Tibial nerve (tissue), 4 donors: ENCODE results near the gene LPAR6.

ENCODE experiments used
- EP300 ChIP-seq, 2 donors: sonication (generic); formaldehyde crosslinking; IDR thresholded peaks; one replicate each; pipeline ENCODE4 v1.6.1; 2017; ENCODE audit warnings: antibody characterized with exemption in 2 of 2, mild to moderate bottlenecking in 1 of 2
- TF ChIP-seq, protein P1 (sequence below), 5 experiments: fragments of 200-600 bp in 3 of 5; fragments of 450-650 bp in 2 of 5; sonication (generic) in 3 of 5; IDR thresholded peaks; one replicate each; pipeline ENCODE4 v1.5.1; 2016 to 2019; ENCODE audit warnings: antibody characterized with exemption in 5 of 5, mild to moderate bottlenecking in 3 of 5, moderate library complexity in 2 of 5

DNA sequence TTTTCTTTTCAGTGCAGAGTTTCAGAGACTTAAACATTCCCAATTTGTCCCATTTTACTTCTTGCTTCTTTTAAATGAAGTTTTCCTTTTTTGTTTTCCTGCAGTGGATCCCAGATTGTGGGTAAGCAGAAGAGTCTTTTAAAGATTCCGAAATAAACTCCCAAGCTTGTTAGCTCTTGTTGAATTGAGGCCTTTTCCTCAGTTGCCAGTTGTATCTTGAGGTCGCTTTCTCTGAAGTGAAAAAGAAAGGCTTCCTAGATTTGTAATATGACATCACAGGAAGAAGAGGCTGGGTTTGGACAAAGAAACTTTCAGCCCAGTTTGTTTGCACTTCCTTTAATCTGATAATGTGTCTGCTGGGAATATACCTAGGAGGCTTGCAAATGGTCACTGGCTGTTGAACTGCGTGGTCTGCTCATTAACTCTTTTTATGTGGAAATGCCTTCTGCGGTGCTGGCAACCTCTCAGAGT, at the start of gene LPAR6:
- TF ChIP-seq, protein P1, sequence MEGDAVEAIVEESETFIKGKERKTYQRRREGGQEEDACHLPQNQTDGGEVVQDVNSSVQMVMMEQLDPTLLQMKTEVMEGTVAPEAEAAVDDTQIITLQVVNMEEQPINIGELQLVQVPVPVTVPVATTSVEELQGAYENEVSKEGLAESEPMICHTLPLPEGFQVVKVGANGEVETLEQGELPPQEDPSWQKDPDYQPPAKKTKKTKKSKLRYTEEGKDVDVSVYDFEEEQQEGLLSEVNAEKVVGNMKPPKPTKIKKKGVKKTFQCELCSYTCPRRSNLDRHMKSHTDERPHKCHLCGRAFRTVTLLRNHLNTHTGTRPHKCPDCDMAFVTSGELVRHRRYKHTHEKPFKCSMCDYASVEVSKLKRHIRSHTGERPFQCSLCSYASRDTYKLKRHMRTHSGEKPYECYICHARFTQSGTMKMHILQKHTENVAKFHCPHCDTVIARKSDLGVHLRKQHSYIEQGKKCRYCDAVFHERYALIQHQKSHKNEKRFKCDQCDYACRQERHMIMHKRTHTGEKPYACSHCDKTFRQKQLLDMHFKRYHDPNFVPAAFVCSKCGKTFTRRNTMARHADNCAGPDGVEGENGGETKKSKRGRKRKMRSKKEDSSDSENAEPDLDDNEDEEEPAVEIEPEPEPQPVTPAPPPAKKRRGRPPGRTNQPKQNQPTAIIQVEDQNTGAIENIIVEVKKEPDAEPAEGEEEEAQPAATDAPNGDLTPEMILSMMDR (IDR thresholded peaks at IDR 0.05): no peak
- TF ChIP-seq EP300 (IDR thresholded peaks at IDR 0.05): peak in 1 of 2 donors; percentile 89
